Thoracic aorta (tissue), 2 donors: ENCODE data around the gene CFAP20DC. TPM values are rescaled to one million over a fixed set of nuclear protein-coding genes. Genes with fewer than 3 reads are reported as not detected.

Experiments
- ATAC-seq: fragments of 150-250 bp; one replicate; pipeline ENCODE4 v1.8.0; 2017; ENCODE audit warnings: low read depth; ENCODE audit not compliant: insufficient number of reproducible peaks, low FRiP score
- DNase-seq: peaks from one replicate; pipeline ENCODE4 v3.0.0-alpha.2; 2020; ENCODE audit warnings: low spot score
- H3K27ac ChIP-seq, 2 donors: fragments of 200-600 bp; sonication (generic); 1 replicate in 1 of 2; 2 replicates in 1 of 2; pipeline ENCODE4 v1.5.1; 2016; ENCODE audit warnings: mild to moderate bottlenecking in 2 of 2, moderate library complexity in 2 of 2
- H3K27me3 ChIP-seq: fragments of 200-600 bp; sonication (generic); replicated peaks from 2 replicates; pipeline ENCODE4 v1.6.0; 2016; ENCODE audit warnings: mild to moderate bottlenecking; ENCODE audit not compliant: insufficient read depth
- H3K36me3 ChIP-seq: fragments of 200-600 bp; sonication (generic); one replicate; pipeline ENCODE4 v1.5.1; 2016
- H3K4me1 ChIP-seq, 2 donors: fragments of 200-600 bp; sonication (generic); 1 replicate in 1 of 2; 2 replicates in 1 of 2; pipeline versions ENCODE4 v1.5.1 to v1.6.0; 2016; ENCODE audit warnings: low read depth in 2 of 2, mild to moderate bottlenecking in 1 of 2; ENCODE audit not compliant: control insufficient read depth in 1 of 2
- H3K4me3 ChIP-seq: fragments of 200-600 bp; sonication (generic); 2 replicates; pipeline ENCODE4 v1.5.1; 2016; ENCODE audit warnings: mild to moderate bottlenecking
- H3K9me3 ChIP-seq: fragments of 200-600 bp; sonication (generic); 2 replicates; pipeline ENCODE4 v1.5.1; 2016
- CTCF ChIP-seq: fragments of 200-600 bp; sonication (generic); IDR thresholded peaks from one replicate; pipeline ENCODE4 v1.5.1; 2019; ENCODE audit warnings: antibody characterized with exemption
- total RNA-seq, 2 donors: library from RNA; depleted of rRNA; stranded (reverse); fragments of >200 nt; gene quantifications; one replicate each; pipeline versions ENCODE4 v1.1.0 to v1.2.3, GENCODE V29; 2016

The CFAP20DC gene
- total RNA-seq, 2 donors from 2014 or later, result not detected

- Histone ChIP-seq H3K4me1 (no peaks in the 10 kb centered on the region), H3K36me3 (no peaks in the 10 kb centered on the region), H3K27me3 (no peaks in the 10 kb centered on the region), H3K9me3 (no peaks in the 10 kb centered on the region), H3K27ac (no peak overlapping the region), H3K4me3 (no peak overlapping the region)
- no peak for ATAC-seq
- TF ChIP-seq CTCF, result no peak
- no peak for DNase-seq
Measured at GRCh38 chr3:59006634-59007517, 42.9 kb downstream of the CFAP20DC start.

DNA sequence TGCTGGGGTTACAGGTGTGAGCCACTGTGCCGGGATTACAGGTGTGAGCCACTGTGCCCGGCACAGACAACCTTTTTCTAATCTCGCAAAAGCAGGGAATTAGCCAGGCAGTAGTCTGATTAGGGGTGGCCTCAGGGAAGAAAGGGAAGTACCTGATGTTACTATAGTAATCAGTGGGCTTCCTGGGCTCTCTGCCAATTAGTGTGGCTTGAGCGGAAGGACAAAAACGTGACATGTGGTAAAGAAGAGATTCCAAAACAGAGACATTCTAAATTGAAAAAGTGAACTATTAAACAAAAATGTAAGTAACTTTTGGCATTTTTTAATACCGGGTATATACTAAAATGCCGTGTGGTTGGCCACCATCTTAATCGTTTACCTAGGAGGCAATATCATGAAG lies 48.1 kb downstream of the CFAP20DC start:
- ATAC-seq (no peak), DNase-seq (no peak)
- H3K4me3 ChIP-seq, result no peak overlapping the region
- H3K27me3 ChIP-seq, result no peaks in the 10 kb centered on the region
- H3K27ac ChIP-seq, result no peak overlapping the region
- no peaks in the 10 kb centered on the region for H3K9me3 ChIP-seq
- TF ChIP-seq CTCF, result no peak
- H3K4me1 ChIP-seq, result no peaks in the 10 kb centered on the region
- no peaks in the 10 kb centered on the region for H3K36me3 ChIP-seq

DNA sequence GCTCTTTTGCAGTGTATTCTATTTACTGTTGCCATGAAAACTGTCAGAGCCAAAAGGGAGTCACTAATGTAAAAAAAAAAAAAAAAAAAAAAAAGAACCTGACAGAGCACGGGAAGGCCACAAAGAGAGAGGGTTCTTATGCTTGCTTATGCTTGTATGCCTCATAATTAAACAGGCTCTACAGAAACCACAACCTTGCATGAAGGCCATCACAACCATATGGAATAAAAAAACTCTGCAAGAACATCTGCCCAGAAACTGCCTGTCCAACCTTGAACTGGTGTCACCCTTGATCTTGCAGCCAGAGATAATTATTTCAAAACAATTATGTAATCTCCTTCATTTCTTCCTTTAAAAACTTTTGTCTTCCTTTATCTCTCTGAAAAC lies 50.1 kb downstream of the CFAP20DC start:
- Histone ChIP-seq H3K9me3 (no peaks in the 10 kb centered on the region), H3K36me3 (no peaks in the 10 kb centered on the region), H3K27ac (no peak overlapping the region), H3K4me3 (no peak overlapping the region), H3K4me1 (no peaks in the 10 kb centered on the region), H3K27me3 (no peaks in the 10 kb centered on the region)
- DNase-seq, result no peak
- TF ChIP-seq CTCF, result no peak
- no peak for ATAC-seq

GRCh38 chr3:58999134-58999773 lies 50.6 kb downstream of the CFAP20DC start:
- ATAC-seq, result no peak
- Histone ChIP-seq H3K4me3 (no peak overlapping the region), H3K27me3 (no peaks in the 10 kb centered on the region), H3K36me3 (no peaks in the 10 kb centered on the region), H3K4me1 (no peaks in the 10 kb centered on the region), H3K27ac (no peak overlapping the region), H3K9me3 (no peaks in the 10 kb centered on the region)
- TF ChIP-seq CTCF, result no peak
- DNase-seq, result no peak

DNA sequence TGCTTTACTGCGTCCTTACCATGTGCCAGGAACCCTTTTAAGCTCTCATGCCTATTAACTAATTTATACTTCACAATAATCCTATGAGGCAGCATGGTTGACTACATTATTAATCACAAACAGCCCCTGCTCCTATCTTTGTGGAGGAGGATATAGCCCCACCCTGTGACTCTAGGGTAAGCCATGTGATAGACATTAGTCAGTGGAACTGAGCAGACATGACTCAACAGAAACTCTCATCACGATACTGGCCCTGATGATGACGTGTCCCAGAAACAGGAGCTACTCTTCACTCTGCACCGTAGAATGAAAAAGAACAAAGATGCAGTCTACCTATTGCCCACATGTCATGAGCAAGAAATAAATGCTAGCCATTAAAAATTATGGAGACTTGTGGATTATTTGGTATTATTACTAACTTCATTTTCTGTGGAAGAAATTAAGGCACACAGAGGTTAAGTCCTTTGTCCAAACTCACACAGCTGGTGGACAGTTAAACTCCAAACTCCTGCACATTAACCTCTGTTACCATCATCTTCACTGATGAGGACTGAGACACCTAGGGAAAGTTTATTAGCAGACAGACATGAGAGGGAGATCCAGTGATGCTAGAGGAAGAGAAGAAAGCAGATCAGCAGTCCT lies 51.2 kb downstream of the CFAP20DC start:
- no peaks in the 10 kb centered on the region for H3K36me3 ChIP-seq
- H3K9me3 ChIP-seq, result no peaks in the 10 kb centered on the region
- no peak overlapping the region for H3K4me3 ChIP-seq
- H3K4me1 ChIP-seq, result no peaks in the 10 kb centered on the region
- H3K27me3 ChIP-seq, result no peaks in the 10 kb centered on the region
- no peak for DNase-seq
- H3K27ac ChIP-seq, result no peak overlapping the region
- no peak for ATAC-seq
- no peak for TF ChIP-seq CTCF
